H9 (cell line): Measurements from ENCODE around the gene FOXO1. TPM values are rescaled to one million over a fixed set of nuclear protein-coding genes. Genes with fewer than 3 reads are reported as not detected.

ENCODE experiments used
- DNase-seq: peaks from one replicate; pipeline ENCODE4 v3.0.0-alpha.2; 2017
- H2AFZ ChIP-seq: one replicate; pipeline ENCODE4 v1.6.1; 2013; ENCODE audit warnings: mild to moderate bottlenecking, low read length, control low read depth, moderate library complexity
- H2AK5ac ChIP-seq: 2 replicates; pipeline ENCODE4 v1.6.1; 2013; ENCODE audit warnings: low read length, control low read depth, mixed read lengths; ENCODE audit not compliant: insufficient read length
- H2BK120ac ChIP-seq: one replicate; pipeline ENCODE4 v1.6.1; 2013; ENCODE audit warnings: low read depth, mild to moderate bottlenecking, low read length, control low read depth, inconsistent platforms; ENCODE audit not compliant: poor library complexity, severe bottlenecking
- H2BK12ac ChIP-seq: 2 replicates; pipeline ENCODE4 v1.6.1; 2013; ENCODE audit warnings: low read length, control low read depth, mixed read lengths, low read depth; ENCODE audit not compliant: insufficient read length
- H2BK15ac ChIP-seq: 2 replicates; pipeline ENCODE4 v1.6.1; 2013; ENCODE audit warnings: low read depth, low read length, control low read depth
- H2BK20ac ChIP-seq: one replicate; pipeline ENCODE4 v1.6.1; 2013; ENCODE audit warnings: low read depth, mild to moderate bottlenecking, low read length, control low read depth, inconsistent platforms; ENCODE audit not compliant: poor library complexity, severe bottlenecking
- H2BK5ac ChIP-seq: 2 replicates; pipeline ENCODE4 v1.6.1; 2013; ENCODE audit warnings: low read length, control low read depth, mixed read lengths; ENCODE audit not compliant: insufficient read length
- H3K14ac ChIP-seq: 2 replicates; pipeline ENCODE4 v1.6.1; 2013; ENCODE audit warnings: low read length, control low read depth; ENCODE audit not compliant: insufficient read depth
- H3K18ac ChIP-seq: 2 replicates; pipeline ENCODE4 v1.6.1; 2013; ENCODE audit warnings: low read depth, mild to moderate bottlenecking, mixed read lengths, low read length, control low read depth; ENCODE audit not compliant: insufficient read length
- H3K23ac ChIP-seq: 2 replicates; pipeline ENCODE4 v1.6.1; 2013; ENCODE audit warnings: low read length, control low read depth, mixed read lengths, low read depth; ENCODE audit not compliant: insufficient read length
- H3K23me2 ChIP-seq: 2 replicates; pipeline ENCODE4 v1.6.1; 2013; ENCODE audit warnings: low read depth, mild to moderate bottlenecking, mixed read lengths, low read length, control low read depth; ENCODE audit not compliant: insufficient read length, poor library complexity, severe bottlenecking
- H3K27ac ChIP-seq: 2 replicates; pipeline ENCODE4 v1.5.1; 2013; ENCODE audit warnings: low read length, control low read depth, mixed read lengths, low read depth; ENCODE audit not compliant: insufficient read length
- H3K27me3 ChIP-seq: 2 replicates; pipeline ENCODE4 v1.6.1; 2013; ENCODE audit warnings: low read length, control low read depth, inconsistent platforms; ENCODE audit not compliant: insufficient read depth
- H3K4ac ChIP-seq: 2 replicates; pipeline ENCODE4 v1.6.1; 2013; ENCODE audit warnings: low read depth, mild to moderate bottlenecking, control low read depth, inconsistent platforms, low read length, moderate library complexity
- H3K4me1 ChIP-seq: 2 replicates; pipeline ENCODE4 v1.6.1; 2013; ENCODE audit warnings: low read length, control low read depth, inconsistent platforms; ENCODE audit not compliant: insufficient read depth
- H3K4me2 ChIP-seq: 2 replicates; pipeline ENCODE4 v1.6.1; 2013; ENCODE audit warnings: low read length, control low read depth, mixed read lengths; ENCODE audit not compliant: insufficient read length, insufficient read depth
- H3K56ac ChIP-seq: 2 replicates; pipeline ENCODE4 v1.6.1; 2013; ENCODE audit warnings: low read depth, mild to moderate bottlenecking, mixed read lengths, low read length, control low read depth; ENCODE audit not compliant: insufficient read length
- H3K79me1 ChIP-seq: 2 replicates; pipeline ENCODE4 v1.6.1; 2013; ENCODE audit warnings: low read depth, mild to moderate bottlenecking, moderate library complexity, low read length, control low read depth, inconsistent platforms; ENCODE audit not compliant: insufficient read depth, poor library complexity, severe bottlenecking
- H3K79me2 ChIP-seq: 2 replicates; pipeline ENCODE4 v1.6.1; 2013; ENCODE audit warnings: low read length, control low read depth, inconsistent platforms; ENCODE audit not compliant: insufficient read depth
- H3K9ac ChIP-seq: 2 replicates; pipeline ENCODE4 v1.6.1; 2013; ENCODE audit warnings: low read length, control low read depth, mixed read lengths; ENCODE audit not compliant: insufficient read length; ENCODE audit errors: extremely low read depth
- H3K9me3 ChIP-seq: one replicate; pipeline ENCODE4 v1.6.1; 2013; ENCODE audit warnings: low read depth, low read length, inconsistent platforms; ENCODE audit not compliant: control insufficient read depth
- H3T11ph ChIP-seq: one replicate; pipeline ENCODE4 v1.6.1; 2013; ENCODE audit warnings: mild to moderate bottlenecking, low read length, control low read depth, inconsistent platforms
- H4K20me1 ChIP-seq: one replicate; pipeline ENCODE4 v1.6.1; 2013; ENCODE audit not compliant: control insufficient read depth, insufficient read length, insufficient read depth
- H4K5ac ChIP-seq: 2 replicates; pipeline ENCODE4 v1.6.1; 2013; ENCODE audit warnings: low read depth, mild to moderate bottlenecking, mixed read lengths, low read length, control low read depth; ENCODE audit not compliant: insufficient read length
- H4K8ac ChIP-seq: replicated peaks from 2 replicates; pipeline ENCODE4 v1.6.1; 2013; ENCODE audit warnings: low read length, control low read depth, mixed read lengths, low read depth; ENCODE audit not compliant: insufficient read length
- H4K91ac ChIP-seq: 2 replicates; pipeline ENCODE4 v1.6.1; 2013; ENCODE audit warnings: low read depth, mild to moderate bottlenecking, moderate library complexity, mixed read lengths, low read length, control low read depth; ENCODE audit not compliant: insufficient read length
- H3K27ac Mint-ChIP-seq, 3 experiments: 2 replicates in 2 of 3; 3 replicates in 1 of 3; pipeline ENCODE4 v1.8.0; 2020 to 2021; ENCODE audit warnings: mixed read lengths in 3 of 3, mild to moderate bottlenecking in 1 of 3, moderate library complexity in 1 of 3
- H3K27me3 Mint-ChIP-seq: 2 replicates; pipeline ENCODE4 v1.8.0; 2021; ENCODE audit warnings: low read depth, mild to moderate bottlenecking, moderate library complexity, mixed read lengths
- H3K36me3 Mint-ChIP-seq, 3 experiments: 2 replicates in 2 of 3; 3 replicates in 1 of 3; pipeline ENCODE4 v1.8.0; 2020 to 2021; ENCODE audit warnings: low read depth in 3 of 3, mixed read lengths in 3 of 3; ENCODE audit not compliant: insufficient read depth in 1 of 3
- H3K4me1 Mint-ChIP-seq, 2 experiments: 2 replicates each; pipeline ENCODE4 v1.8.0; 2020; ENCODE audit warnings: mixed read lengths in 2 of 2
- H3K4me3 Mint-ChIP-seq, 2 experiments: 2 replicates in 1 of 2; 3 replicates in 1 of 2; pipeline ENCODE4 v1.8.0; 2020 to 2021; ENCODE audit warnings: mild to moderate bottlenecking in 2 of 2, mixed read lengths in 2 of 2, moderate library complexity in 1 of 2
- H3K9me3 Mint-ChIP-seq, 2 experiments: 2 replicates in 1 of 2; 3 replicates in 1 of 2; pipeline ENCODE4 v1.8.0; 2020; ENCODE audit warnings: mild to moderate bottlenecking in 2 of 2, mixed read lengths in 2 of 2, moderate library complexity in 1 of 2
- WGBS: extraction: QIAGEN DNeasy Blood & Tissue Kit; methylation state at CpG from one replicate; pipeline ENCODE4 v1.1.7; 2013; ENCODE audit warnings: missing lambda C conversion rate, low lambda C conversion rate, mixed read lengths; ENCODE audit not compliant: insufficient read length; ENCODE audit errors: extremely low coverage; 5-methylcytosine and 5-hydroxymethylcytosine counted together
- total RNA-seq: library from RNA; stranded (reverse); gene quantifications from 2 replicates; pipeline ENCODE4 v1.2.1, GENCODE V29; 2021
- TF ChIP-seq, protein P1 (sequence below): fragments of 200-600 bp; sonication (generic); conservative IDR thresholded peaks from 3 replicates; pipeline ENCODE4 v1.8.0; 2021; ENCODE audit warnings: antibody characterized with exemption, mild to moderate bottlenecking

Gene FOXO1
- total RNA-seq, 1 experiment from 2014 or later, result 44.6 TPM

DNA sequence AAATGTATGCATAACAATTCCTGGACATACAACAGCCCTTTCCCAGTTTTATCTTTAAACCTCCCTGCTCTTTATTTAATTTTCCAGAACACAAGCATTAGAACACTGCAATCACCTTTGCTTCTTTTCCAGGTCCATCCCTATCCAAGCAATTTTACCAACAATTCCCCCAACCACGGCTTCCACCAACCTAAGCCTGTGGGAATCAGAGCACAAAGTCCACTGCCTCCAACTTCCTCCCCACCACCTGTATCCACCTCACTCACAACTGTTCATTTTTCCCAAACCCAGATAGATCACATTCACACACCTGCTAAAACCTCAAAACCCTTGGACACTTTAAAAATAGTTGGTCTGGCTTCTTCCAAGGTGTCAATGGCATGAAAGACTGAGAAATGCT is 39.5 kb downstream of the FOXO1 start:
- Mint-ChIP-seq H3K27ac (peak overlapping the region; percentile 9 to 37 (median 19); a peak in 4 of 7 replicates), H3K36me3 (peaks cover 3 to 14% (median 13%) of the 10 kb centered on the region in 3 experiments; a peak in 6 of 7 replicates), H3K4me3 (no peak overlapping the region), H3K9me3 (no peaks in the 10 kb centered on the region), H3K27me3 (no peaks in the 10 kb centered on the region), H3K4me1 (peaks cover 66% of the 10 kb centered on the region in 2 experiments)
- Histone ChIP-seq H3K79me2 (peaks cover 45% of the 10 kb centered on the region; the same call in 1 of the 2 replicates), H3K4ac (no peak overlapping the region), H3K14ac (no peak overlapping the region), H3T11ph (no peak overlapping the region), H4K20me1 (no peaks in the 10 kb centered on the region), H3K27ac (peak overlapping the region; percentile 43), H2BK5ac (no peak overlapping the region), H3K23ac (no peak overlapping the region), H3K18ac (no peak overlapping the region), H4K8ac (no peak overlapping the region), H2BK20ac (no peak overlapping the region), H3K27me3 (no peaks in the 10 kb centered on the region), H3K79me1 (peaks cover 19% of the 10 kb centered on the region), H3K9ac (no peak overlapping the region), H4K5ac (no peak overlapping the region), H2BK15ac (no peak overlapping the region), H3K4me1 (peaks cover 2% of the 10 kb centered on the region; the same call in 1 of the 2 replicates), H2AFZ (no peak overlapping the region), H3K4me2 (no peak overlapping the region), H3K23me2 (no peaks in the 10 kb centered on the region), H2BK120ac (no peak overlapping the region), H3K56ac (no peak overlapping the region), H4K91ac (no peak overlapping the region), H3K9me3 (no peaks in the 10 kb centered on the region), H2BK12ac (no peak overlapping the region), H2AK5ac (no peak overlapping the region)
- no peak for DNase-seq
- WGBS, result no CpG with 5 or more reads among the region's 1 CpG
- TF ChIP-seq, protein P1, sequence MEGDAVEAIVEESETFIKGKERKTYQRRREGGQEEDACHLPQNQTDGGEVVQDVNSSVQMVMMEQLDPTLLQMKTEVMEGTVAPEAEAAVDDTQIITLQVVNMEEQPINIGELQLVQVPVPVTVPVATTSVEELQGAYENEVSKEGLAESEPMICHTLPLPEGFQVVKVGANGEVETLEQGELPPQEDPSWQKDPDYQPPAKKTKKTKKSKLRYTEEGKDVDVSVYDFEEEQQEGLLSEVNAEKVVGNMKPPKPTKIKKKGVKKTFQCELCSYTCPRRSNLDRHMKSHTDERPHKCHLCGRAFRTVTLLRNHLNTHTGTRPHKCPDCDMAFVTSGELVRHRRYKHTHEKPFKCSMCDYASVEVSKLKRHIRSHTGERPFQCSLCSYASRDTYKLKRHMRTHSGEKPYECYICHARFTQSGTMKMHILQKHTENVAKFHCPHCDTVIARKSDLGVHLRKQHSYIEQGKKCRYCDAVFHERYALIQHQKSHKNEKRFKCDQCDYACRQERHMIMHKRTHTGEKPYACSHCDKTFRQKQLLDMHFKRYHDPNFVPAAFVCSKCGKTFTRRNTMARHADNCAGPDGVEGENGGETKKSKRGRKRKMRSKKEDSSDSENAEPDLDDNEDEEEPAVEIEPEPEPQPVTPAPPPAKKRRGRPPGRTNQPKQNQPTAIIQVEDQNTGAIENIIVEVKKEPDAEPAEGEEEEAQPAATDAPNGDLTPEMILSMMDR, result no peak
